ENCODE measurements around the gene PARN.
A peak's percentile ranks its signal among the peaks of the same experiment; 100 is the strongest.
"Not testable (repeated sequence)": the region's sequence is repeated elsewhere in the genome, so short reads cannot be mapped to it uniquely, and the experiment has no call there.

The PARN gene

DNA sequence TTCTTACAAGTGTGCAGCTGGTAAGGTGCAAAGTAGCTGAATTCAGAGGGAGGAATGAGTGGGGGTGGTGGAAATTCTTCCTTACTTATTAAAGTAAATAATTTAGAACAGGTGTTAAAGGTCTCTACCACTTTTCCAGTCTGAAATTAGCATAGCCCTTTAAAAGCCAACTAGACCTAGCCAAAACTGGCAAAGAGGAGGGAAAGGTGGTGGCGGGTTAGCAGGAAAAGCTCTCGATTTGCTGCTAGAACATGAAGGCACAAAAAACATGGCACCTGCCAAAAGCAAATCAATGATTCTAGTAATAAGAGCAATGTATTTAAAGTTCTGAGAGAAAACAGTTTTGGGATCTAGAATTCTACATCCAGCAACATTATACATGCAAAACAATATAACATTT is 157.7 kb downstream of the PARN start:
- no peak for DNase-seq (ENCODE audit: low read depth)

GRCh38 chr16:14470788-14471187 is 159.3 kb downstream of the PARN start:
- DNase-seq (ENCODE audit: low read depth) = no peak

DNA sequence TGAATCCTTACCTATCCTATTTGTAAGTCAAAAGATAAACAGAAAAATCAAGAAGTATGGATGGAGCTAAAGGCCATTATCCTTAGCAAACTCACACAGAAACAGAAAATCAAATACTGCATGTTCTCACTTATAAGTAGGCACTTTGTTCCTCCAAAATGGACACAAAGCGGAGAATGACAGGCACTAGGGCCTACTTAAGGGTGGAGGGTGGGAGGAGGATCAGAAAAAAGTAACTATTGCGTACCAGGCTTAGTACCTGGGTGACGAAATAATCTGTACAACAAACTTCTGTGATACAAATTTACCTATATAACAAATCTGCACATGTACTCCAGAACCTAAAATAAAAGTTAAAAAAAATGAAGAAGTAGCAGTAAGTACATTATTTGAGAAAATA is 164.3 kb downstream of the PARN start:
- no peak for DNase-seq (ENCODE audit: low read depth)

- peak; percentile 37 for DNase-seq (ENCODE audit: low read depth)
Observed at GRCh38 chr16:14464796-14465195, 165.3 kb downstream of the PARN start.

GRCh38 chr16:14464192-14464591 is 165.9 kb downstream of the PARN start:
- DNase-seq (ENCODE audit: low read depth) = no peak

GRCh38 chr16:14462811-14463210 is 167.2 kb downstream of the PARN start:
- DNase-seq (ENCODE audit: low read depth) = peak; percentile 65

DNA sequence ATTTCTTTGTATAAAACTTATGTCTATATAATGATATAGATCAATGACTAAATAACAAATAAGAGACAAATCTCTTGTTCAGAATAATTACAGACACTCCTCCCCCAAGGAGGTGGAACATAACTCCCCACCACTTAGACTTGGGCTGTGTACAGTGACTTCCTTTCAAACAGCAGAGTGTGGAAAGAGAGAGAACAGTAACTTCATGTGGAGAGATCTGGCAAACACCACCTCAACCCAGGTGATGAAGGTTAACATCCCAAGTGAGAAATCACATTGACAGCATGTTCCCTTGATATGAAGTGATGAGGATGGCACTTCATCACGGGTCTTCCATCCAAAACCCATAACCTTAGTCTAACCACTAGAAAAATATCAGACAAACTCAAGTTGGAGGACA is 169.3 kb downstream of the PARN start:
- DNase-seq (ENCODE audit: low read depth) = no peak

DNA sequence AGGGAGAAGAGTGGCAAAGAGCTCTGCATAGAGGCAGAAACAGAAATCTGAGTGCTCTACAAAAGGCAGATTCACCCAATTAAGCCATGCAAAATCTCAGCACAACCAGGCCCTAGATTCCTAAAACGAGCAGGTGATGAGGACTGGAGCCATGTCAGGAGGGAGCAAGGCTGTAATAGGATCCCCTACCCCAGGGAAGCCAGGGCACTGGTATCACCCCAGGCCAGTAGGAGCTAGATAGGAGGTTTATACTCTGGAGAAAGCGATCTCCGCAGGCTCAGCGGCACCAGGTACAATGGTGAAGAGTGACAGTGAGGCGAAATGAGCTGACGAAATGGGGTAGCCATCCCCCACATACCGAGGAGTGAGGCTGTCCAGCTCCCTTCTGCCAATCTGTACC is 171.5 kb downstream of the PARN start:
- DNase-seq (ENCODE audit: low read depth) = no peak

- peak; percentile 21 for DNase-seq (ENCODE audit: low read depth)
Observed at GRCh38 chr16:14456793-14457481, 173.1 kb downstream of the PARN start.

- DNase-seq (ENCODE audit: low read depth) = peak; percentile 27
Observed at GRCh38 chr16:14455573-14455972, 174.5 kb downstream of the PARN start.

DNA sequence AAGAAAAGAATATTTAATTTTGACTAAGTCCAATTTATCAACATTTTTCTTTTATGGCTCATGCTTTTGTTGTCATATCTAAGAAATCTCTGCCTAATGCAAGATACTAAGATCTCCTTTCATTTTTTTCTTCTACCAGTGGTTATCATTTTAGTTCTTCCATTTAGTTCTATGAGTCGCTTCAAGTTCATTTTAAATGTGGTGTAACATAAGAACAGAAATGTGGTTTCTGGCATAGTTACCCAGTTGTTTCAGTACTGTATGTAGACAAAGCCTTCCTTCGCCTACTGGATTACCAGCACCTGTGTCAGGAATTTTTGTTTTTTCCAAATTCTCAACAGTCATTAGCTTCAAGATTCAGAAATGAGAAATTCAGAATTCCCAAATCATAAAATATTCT is 175.7 kb downstream of the PARN start:
- peak; percentile 66 for DNase-seq (ENCODE audit: low read depth)

DNA sequence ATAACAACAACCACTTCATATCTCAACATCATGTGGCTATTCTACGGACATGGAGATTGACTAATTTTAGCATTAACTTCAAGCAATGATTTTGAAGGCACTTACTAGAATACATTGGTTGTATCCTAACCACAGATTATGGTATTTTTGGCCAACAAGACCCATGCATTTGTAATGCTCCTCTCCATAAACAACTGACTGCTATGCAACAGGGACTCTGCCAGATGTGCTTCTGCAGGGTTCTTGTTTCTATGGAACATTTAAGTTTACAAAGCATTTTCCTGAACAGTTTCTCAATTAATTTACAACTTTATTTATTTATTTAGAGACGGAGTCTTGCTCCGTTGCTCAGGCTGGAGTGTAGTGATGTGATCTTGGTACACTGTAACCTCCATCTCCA is 178.0 kb downstream of the PARN start:
- no peak for DNase-seq (ENCODE audit: low read depth)

GRCh38 chr16:14450846-14451245 is 179.2 kb downstream of the PARN start:
- no peak for DNase-seq (ENCODE audit: low read depth)

DNA sequence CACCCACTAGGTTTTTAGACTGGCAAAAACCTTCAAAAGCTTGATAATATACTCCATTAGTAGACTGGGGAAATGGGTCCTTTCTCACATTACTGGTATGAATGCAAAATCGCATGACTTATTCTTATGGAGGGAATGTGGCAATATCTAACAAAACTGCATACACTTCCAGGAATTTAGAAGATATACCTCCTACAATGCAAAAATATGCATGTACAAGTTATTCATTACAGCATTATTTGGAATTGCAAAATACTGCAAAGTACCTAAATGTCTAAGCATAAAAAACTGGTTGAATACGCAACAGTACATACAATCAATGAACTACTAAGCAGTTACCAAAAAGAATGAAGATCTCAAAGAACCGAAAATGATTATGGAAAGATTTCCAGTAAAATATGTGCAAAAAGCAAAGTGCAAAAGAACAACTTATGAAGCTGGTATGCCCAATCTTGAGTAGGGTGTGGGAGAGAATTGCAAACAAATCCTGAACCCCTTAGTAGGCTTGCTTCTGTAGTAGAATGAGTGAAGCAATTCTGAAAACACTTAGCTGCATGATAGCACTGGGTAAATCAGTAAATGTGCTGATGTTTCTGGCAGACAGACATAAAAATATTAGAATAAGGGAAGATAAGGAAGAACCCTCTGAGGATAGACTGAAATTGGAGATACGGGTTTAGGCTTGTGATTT is 180.1 kb downstream of the PARN start:
- DNase-seq (ENCODE audit: low read depth) = peak; percentile 76

GRCh38 chr16:14449334-14449733 is 180.7 kb downstream of the PARN start:
- DNase-seq (ENCODE audit: low read depth) = no peak

GRCh38 chr16:14448879-14449278 is 181.2 kb downstream of the PARN start:
- DNase-seq (ENCODE audit: low read depth) = no peak

- DNase-seq (ENCODE audit: low read depth) = no peak
Observed at GRCh38 chr16:14447783-14448182, 182.3 kb downstream of the PARN start.

GRCh38 chr16:14446796-14447195 is 183.3 kb downstream of the PARN start:
- DNase-seq (ENCODE audit: low read depth) = no peak

- no peak for DNase-seq (ENCODE audit: low read depth)
Observed at GRCh38 chr16:14445937-14446715, 183.9 kb downstream of the PARN start.

DNA sequence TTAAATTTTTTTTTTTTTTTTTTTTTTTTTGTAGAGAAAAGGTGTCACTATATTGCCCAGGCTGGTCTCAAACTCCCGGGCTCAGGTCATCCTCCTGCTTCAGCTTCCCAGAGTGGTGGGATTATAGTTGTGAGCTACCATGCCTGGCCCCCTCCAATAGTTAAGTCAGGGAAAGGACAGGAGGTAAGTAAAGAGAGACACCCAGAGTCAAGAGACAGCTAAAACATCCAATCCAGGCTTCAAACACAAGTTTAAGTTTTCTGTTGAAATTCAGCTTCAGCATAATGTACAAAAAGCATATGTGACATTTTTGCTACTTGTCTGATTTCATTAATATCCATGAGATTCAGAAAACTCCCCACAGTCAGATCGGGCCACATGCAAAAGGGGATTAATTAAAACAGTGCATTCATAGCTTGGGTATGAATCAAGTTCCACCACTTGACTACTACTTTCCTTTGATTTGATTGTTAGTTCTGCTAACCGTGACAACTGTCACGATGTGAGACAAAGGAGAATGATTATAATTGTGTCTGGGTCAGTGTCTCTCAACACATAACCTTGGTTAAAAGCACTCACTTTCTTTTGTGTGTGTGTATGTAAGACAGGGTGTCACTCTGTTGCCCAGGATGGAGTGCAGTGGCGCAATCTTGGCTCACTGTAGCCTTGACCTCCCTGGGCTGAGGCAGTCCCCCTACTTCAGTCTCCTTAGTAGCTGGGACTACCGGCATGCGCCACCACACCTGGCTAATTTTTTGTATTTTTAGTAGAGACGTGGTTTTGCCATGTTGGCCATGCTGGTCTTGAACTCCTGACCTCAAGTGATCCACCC is 184.9 kb downstream of the PARN start:
- DNase-seq (ENCODE audit: low read depth) = no peak

DNA sequence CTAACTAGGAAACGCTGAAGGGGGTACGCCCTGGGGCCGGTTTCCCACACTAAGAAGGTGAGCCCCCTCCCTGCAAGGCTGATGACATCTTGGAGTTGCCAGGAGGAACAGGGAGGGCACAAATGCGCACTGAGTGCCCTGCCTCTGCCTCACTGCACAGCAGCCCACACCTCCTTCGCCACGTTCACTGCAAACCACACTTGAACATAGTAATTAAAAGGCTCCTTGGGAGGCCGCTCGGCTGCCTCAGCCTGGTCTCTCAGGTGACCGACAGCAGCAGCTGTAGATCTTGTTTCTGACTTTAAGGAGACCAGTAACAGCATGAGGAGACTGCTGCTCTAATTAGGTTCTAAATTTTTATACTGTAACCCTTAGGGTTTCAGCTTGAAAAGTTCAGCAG is 188.5 kb downstream of the PARN start:
- not testable (repeated sequence) for DNase-seq (ENCODE audit: low read depth)

DNA sequence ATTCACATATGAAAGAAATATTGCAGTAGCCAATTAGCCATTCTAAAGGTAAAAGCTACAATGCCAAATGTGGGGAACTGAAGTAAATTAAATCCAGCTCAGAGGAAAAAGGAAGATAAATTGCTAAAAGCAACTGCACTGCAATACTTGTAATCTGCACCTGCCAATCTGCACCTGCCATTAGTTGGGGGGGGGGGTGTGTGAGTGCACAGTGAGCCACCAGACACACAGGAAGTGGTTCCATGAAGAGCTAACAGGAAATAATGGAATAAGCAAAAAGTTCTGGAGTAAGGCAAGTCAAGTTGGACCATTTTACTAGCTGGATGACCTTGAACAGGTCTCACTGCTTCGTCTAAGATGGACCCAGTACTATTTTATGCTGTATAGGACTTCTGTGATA is 191.8 kb downstream of the PARN start:
- no peak for DNase-seq (ENCODE audit: low read depth)
